Stimulated activated CD4-positive, alpha-beta T cell treated with anti-CD3 and anti-CD28 coated beads, TNF-alpha, amount 100 ng/mL, for 1 hour (primary cell): ENCODE data around the gene KPNB1.

Experiments
- DNase-seq, 3 donors: peaks; one replicate each; pipeline ENCODE4 v3.0.0-alpha.2; 2020; ENCODE audit warnings: low read depth in 3 of 3, low spot score in 1 of 3

The KPNB1 gene

DNA sequence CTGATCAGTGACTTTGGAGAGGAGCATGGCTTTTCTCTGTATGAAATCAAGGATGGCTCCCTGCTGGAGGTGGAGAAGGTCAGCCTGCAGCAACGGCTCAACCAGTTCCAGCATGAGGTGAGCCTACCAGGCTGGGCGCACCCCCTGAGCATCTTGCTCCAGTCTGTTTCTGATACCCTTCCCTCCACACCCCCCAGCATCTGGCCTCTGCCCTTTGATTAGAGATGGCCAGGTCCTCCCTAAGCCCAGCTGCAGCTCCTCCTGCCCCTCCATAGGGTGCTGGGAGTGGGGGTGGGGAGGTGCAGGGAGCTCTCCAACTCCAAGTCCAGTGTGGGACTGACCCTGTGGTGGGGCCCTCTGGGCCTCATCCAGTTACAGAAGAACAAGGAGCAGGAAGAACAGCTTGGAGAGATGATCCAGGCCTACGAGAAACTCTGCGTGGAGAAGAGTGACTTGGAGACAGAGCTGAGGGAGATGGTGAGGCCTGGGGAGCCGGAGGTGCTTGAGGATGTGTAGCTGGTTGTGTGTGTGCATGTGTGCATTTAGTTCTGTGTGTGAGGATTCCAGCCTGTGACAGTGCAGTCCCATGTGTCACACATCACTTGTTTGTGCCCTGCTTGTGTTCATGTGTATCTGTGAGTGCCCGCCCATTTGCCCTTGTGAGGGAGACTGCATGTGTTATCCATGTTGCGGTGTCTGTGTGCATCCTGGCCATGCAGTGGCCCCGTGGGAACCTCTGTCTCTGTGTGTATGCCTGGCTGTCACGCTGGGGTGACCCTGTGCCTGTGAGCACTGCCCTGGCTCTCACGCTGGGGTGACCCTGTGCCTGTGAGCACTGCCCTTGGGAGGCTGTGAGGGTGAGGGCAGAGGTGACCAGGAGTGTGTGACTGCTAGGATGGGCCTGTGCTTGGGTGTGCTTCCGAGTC, 47.3 kb downstream of the KPNB1 start:
- no peak for DNase-seq

DNA sequence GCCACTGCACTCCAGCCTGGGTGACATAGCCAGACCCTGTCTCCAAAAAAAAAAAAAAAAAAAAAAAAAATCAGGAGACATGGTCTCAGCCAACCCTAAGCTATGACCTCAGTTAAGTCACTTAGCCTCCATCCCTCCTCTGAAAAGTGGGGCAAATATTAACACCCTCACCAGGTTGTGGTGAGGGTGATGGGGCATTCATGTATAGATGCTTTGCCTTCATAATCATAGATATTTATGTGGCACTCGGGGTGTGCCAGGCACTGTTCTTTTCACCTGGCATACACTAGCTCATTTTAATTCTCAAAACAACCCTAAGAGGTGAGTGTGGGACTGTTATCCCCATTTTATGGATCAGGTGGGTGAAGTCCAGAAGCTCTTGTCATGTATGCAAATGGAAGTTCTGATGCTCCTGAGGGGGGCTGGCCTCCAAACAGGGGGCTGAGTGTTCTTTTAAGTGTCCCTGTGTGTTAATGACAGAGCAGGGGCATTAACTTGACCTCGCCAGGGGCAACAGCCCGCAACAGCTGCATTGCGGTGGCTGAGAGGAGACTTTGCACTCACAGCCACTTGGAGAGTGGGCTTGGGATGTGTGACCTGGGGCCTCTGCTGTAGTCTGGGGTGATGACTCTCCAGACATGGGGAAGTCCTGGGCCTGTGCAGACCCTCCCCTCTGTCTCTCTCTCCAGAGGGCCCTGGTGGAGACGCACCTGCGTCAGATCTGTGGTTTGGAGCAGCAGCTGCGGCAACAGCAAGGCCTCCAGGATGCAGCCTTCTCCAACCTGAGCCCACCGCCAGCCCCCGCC, 48.4 kb downstream of the KPNB1 start:
- no peak for DNase-seq

DNA sequence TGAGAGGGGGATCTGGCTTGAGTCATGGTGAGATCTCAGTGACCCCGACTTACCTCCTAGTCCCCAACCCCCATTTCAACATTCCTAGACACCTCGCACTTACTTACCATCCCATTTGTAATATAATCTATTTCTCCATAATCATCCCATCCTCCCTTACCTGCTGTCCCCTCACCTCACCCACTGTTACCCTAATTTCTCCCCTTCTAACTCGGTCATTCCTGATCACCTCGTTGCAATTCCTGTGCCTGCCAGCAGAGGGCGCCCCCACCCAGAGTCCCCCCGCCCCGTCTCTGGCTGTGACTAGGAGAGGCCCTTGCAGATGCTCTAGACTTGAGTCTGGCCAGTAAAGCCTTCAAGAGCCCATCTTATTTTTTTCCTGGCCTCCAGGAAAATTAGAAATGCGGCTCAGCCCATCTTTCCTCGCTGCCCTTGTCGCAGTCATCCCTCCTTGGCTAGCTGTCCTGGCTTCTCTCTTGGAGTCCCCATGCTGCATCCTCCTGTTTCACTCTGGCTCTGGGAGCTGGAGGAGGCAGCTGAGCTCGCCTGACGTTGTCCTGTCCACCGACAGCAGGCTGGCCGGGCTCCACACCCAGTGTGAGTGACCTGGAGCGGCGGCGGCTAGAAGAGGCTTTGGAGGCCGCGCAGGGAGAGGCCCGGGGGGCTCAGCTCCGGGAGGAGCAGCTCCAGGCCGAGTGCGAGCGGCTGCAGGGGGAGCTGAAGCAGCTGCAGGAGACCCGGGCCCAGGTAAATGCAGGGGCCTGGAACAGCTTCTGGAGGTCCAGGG, 49.2 kb downstream of the KPNB1 start:
- peak; percentile 49 to 91 (median 67) for DNase-seq

DNA sequence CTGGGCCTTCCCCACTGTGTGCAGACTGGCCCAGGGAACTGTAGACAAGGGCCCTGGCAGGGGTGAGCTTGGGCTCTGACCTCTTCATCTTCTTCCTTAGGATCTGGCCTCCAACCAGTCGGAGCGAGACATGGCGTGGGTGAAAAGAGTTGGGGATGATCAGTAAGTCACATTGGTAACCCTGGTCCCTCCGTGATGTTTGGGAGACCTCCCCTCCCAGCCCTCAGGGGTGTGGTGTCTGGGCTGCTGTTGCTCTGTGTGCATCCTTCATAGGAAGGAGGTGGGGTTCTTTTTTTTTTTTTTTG, 49.8 kb downstream of the KPNB1 start:
- no peak for DNase-seq

DNA sequence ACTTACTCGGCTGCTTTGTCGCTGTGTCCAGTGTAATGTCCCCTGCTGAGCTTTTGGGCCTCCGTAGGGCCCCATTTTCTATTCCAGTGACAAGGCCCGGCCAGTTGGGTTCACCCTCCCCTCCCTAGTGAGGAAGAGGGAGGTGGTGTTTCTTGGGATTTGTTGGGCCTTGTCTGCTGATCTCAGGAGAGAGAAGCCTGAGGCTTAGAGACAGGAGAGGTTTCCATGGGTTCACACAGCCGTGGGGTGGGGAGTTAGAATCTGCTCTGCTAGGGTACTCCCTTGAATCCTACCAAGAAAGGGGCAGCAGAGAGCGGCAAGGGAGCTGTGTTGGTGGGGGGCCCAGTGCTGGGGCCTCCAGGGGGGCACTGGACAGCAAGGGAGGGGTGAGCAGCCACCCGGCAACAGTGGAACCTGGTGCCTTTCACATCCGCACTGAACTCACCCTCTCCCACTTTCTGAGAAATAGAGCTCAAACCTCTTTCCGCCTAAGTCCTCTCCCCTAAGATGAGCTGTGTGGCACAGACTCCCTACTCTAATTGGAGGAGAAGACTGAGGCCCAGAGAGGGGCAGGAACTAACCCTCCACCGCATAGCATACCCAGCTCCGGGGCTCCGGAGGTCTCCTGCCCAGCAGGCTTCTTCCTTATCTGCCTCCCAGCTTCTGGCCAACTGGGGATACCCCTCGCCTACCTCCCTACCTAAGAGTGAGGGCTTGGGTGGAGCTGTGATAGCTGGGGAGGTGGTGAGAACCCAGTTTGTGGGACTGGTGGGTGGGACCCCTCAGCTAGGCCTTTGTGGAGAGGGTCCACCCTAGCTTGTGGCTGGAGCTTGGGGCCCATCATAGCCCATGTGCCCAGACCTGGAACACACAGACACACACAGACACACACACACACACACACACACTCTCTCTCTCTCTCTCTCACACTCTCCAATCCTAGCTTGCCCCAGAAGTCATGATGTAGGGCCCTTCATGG, 51.0 kb downstream of the KPNB1 start:
- DNase-seq = no peak

DNA sequence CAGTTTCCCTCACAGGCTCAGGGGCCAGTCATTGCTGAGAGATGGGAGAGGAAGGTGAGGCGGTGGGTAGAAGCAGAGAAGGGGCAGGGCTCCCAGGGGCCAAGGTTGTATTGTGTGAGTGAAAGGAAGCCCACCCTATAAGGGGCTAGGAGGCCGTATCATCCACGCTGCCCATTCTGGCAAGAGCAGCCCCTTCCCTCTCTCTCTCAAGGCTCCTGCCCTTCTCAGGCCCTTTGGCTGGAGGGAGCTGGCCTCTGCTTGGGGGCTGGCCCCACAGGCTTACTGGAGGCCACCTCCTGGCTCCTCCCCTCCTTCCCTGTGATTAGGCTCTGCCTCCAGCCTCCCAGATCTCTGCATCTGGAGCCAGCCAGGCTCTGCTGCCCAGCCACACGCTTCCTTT, 51.9 kb downstream of the KPNB1 start:
- DNase-seq = no peak

DNA sequence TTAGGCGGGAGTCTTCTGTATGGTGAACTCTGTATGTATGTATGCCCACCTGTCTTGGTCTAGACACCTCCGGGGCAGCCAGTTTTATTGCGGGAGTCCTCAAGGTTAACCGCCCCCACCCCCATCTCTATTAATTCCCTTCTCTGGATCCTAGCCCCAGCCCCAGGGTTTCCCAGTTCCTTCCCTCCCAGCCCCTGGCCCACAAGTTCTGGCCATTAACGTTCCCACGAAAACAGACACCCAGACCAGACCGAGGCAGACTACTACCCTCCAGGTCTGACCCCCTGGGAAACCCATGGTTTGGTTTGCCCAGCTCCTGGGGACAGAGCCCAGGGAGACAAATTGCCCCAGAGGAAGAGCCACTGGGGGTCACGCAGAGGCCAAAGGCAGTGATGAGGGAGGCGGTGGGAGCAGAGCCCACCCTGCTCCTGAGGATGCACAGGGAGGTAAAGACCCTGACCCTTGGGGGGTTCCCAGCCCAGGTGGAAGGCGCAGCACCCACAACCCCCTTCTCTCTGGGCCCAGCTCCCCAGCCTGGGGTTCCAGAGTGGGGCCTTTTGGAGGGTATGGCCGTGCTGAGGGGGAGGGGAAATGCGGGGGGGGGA, 52.8 kb downstream of the KPNB1 start:
- no peak for DNase-seq

DNA sequence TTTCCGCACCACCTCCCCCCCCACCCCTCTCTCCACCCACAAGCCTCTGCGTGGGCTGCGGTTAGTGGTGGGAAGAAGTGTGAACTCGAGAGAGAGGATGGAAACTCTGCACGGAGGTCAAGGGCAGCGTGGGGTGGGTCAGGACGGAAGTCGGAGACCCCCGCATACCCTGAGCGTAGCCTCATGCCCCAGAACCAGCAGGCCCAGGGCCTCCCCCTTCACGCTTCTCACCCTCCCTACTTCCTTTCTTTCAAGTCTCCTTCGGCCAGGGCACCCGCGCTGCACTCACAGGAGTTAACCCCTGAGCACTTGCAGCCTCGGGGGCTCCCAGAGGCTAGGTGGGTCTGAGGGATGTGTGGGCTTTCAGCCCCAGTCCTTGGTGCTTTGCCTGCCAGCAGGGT, 53.5 kb downstream of the KPNB1 start:
- peak in 1 of 3 donors; percentile 43 for DNase-seq

DNA sequence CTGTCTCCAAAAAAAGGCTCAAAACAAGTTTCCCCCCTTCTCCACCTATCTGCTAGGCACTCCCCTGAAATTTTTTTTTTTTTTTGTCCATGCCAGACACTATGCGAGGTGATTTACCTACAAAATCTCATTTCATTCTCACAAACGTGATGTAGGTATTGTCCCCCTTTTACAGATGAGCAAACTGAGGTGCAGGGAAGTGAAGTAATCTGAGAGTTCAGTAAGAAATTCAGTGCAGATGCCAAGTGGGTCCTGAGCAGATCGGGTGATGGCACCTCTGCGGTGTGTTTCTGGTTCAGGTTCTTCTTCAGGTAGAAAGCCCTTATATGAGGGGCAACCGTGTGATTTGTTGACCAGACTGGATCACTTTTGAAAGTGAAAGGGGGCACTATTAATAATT, 54.0 kb downstream of the KPNB1 start:
- no peak for DNase-seq

DNA sequence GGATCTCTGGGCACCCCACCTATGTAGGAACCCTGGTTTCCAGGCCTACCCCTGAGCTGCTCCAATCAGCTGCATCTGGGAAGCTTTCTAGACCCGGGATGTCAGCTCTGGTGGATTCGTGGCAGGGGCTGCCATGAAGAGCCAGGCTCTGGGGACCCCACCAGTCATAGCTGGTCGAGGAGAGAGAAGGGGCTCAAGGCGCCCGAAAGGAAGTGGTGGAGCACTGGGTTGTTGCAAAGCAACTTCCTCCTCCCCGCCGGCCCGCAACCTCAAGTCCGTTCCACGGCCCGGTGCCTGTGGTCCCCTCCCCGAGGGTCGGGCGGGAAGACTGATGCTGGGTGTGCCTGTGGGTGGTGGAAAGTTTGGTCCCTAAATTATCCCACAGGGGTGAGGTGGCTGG, 54.4 kb downstream of the KPNB1 start:
- no peak for DNase-seq

DNA sequence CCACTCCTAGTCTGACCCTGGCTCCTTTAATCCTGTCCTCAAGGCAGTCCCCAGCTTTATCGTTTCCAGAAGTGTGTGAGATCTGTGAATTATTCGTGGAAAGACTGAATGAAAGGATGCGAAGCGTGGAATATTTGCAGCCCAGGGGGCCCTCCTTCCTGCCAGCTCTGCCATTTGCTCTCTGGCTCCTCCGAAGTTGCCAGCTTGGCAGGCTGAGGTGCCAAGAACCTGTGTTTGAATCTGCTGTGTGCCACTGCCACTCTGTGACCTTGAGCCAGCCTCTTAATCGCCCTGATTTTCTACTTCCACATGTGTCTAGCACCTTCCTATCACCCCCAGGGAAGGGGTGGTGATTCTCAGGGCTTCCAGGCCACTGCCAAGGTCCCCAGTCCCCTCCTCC, 55.0 kb downstream of the KPNB1 start:
- DNase-seq = no peak

DNA sequence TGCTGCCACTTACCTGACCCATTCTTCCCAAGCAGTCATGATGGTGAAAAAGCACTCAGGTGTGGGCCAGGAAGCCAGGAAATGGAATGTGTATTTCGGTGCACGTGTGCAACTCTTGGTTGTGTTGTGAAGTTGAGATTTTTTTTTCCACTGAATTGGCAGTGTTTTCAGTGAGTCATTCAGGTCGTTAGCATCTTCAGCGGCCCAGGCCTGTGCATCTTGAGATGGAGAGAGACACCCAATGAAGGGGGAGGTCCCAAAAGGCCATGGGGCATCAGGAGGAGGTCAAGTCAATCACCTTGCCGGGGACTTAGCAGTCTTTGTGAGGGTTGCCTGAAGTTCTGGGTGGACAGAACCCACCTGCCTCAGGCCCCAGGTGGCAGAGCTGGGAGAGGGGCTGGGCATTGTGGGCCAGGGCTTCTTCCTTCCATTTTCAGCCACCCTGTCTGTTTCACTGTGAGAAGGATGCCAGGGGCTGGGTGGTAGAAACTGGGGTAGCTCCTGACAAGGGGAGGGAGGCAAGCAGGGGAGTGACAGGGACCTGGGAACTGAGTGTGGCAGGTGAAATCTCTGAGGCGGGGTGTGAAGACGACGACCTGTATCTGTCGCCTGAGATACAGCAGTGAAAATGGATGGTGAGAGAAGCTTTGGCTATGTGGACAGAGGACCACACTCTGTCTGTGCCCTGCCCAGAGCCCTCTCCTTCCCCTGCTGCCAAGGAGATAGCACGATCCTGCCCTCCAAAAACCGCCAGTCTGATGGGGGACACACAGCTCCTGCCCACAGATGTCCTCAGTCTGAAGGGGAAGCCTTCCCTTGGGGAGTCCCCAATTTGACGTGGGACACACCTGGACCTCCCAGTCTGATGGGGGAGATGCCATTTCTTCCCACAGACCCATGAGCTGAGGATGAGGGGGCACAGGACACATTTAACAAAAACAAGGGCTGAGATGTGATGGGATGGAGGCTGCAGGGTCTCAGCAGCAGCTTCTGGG, 56.1 kb downstream of the KPNB1 start:
- DNase-seq = peak in 1 of 3 donors; percentile 39

DNA sequence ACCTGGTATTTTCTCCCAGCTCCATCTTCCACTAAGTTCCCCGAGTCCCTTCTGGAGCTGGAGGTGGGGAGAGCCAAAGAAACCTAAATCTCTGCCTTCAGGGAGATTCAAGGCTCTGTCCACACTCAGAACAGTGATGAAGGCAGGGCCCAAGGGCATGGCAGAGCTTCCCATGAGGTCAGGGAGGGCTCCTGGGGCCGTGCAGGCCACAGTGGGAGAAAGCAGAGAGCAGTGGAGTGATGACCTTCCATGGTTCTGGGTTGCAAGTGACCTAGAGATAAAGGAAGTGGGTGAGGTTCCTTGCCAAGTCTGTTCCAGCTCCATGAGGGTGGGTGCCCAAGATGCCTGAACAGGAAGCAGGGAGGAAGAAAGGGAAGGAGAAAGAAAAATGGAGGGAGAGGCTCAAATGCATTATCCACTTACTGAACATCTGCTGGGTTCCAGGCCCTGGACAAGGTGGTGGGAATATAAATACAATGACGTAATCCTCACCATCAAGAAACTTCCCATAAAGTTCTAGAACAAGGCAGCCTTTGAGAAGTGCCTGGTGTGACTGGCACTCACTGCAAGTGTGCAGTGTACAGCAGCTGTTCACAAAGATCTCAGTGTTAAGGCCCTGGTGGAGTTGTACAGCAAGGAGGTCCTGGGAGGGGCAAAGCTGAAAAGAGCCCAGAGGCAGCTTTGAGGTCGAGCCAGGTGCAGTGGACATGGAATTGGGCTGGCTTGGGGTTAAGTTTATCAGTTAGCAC, 57.5 kb downstream of the KPNB1 start:
- no peak for DNase-seq

DNA sequence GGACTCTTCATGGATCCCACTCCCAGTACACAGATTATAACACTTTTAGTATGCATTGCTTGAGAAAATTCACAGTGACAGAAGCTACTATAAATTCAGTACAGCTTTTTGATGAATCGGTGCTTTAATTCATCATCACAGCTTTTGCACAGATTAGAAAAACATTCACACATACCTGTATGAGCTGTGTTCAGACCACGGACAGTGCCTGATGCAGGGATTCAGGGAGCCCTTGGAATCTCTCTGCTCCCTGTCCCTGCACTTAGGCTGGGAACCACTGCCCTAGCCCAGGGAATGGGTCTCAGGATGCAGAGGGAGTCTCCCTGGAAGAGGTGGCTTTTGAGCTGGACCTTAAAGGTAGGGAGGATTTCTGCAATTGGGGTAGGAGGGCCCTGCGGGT, 58.2 kb downstream of the KPNB1 start:
- no peak for DNase-seq

DNA sequence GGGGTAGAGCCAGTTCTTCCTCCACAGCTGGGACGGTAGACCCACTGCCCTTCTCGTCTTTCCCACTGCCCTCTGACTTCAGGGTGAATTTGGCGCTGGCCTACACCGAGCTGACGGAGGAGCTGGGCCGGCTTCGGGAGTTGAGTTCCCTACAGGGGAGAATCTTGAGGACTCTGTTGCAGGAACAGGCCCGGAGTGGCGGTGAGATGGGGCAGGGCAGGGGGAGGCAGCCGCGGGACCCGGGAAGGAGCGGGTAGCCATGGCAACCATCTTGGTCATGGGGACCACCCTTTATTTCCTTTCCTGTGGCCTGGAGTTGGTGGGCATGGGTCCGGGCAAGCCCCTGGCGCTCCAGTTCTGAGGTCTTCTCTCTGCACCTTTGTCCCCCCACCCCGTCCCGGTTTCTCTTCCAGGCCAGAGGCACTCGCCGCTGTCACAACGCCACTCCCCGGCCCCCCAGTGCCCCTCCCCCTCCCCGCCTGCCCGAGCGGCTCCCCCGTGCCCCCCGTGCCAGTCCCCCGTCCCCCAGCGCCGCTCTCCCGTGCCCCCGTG, 58.7 kb downstream of the KPNB1 start:
- no peak for DNase-seq

DNA sequence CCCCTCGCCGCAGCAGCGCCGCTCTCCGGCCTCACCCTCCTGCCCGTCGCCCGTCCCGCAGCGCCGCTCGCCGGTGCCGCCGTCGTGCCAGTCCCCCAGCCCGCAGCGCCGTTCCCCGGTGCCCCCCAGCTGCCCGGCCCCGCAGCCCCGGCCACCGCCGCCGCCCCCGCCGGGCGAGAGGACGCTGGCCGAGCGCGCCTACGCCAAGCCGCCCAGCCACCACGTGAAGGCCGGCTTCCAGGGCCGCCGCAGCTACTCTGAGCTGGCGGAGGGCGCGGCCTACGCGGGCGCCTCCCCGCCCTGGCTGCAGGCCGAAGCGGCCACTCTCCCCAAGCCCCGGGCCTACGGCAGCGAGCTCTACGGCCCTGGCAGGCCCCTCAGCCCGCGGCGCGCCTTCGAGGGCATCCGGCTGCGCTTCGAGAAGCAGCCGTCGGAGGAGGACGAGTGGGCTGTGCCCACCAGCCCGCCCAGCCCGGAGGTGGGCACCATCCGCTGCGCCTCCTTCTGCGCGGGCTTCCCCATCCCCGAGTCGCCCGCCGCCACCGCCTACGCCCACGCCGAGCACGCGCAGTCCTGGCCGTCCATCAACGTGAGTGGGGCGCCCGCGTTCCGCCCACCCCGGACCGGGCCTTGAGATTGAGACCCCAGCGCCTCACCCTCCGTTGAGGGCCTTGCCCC, 59.3 kb downstream of the KPNB1 start:
- DNase-seq = no peak

DNA sequence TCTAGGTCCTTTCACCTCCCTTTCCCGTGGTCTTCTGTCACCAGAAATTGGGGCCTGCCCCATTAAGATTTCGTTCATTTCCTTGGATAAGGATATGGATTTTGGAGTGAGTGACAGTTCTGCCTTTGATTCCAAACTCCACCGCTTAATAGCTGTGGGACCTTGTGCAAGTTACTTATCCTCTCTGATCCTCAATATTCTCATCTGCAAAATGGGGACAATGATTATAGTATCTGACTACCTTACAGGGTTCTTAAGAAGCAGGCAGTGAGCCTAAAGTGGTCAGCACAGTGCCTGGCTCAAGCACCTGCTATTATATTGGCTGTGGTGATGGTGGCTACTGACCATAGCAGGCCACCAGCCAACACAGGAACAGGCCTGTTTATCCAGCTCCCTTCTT, 59.9 kb downstream of the KPNB1 start:
- DNase-seq = no peak
